SK-N-SH (cell line): Measurements from ENCODE around the gene CD86. TPM values are rescaled to one million over a fixed set of nuclear protein-coding genes. Genes with fewer than 3 reads are reported as not detected.

Experiments
- CTCF ChIA-PET: fragments of 300-600, 350-600 bp; formaldehyde crosslinking; extraction: SDS; loops from one replicate; lab custom pipeline; 2021; lab: Yijun Ruan, JAX
- POLR2A ChIA-PET: fragments of 350-600 bp; sonication (Branson Sonifier 250); formaldehyde crosslinking; extraction: SDS; loops from one replicate; lab custom pipeline; 2020; ENCODE audit warnings: antibody characterized with exemption, inconsistent platforms; lab: Yijun Ruan, JAX
- DNase-seq: peaks from one replicate; pipeline ENCODE4 v3.0.0; 2012
- H2AFZ ChIP-seq: fragments of 200-600 bp; sonication (generic); 2 replicates; pipeline ENCODE4 v1.8.1; 2016; ENCODE audit warnings: antibody characterized with exemption, mild to moderate bottlenecking, low read depth
- H3F3A ChIP-seq: fragments of 200-600 bp; sonication (generic); replicated peaks from 2 replicates; pipeline ENCODE3; 2016; ENCODE audit warnings: antibody characterized with exemption, mild to moderate bottlenecking; ENCODE audit not compliant: insufficient read depth
- H3K27ac ChIP-seq, 2 experiments: fragments of 200-500 bp in 1 of 2; fragments of 200-600 bp in 1 of 2; sonication (Bioruptor generic) in 1 of 2; sonication (generic), shearing (Covaris generic) in 1 of 2; 2 replicates each; pipeline versions ENCODE4 v1.5.1 to v1.6.1; 2014 to 2016; ENCODE audit warnings: low read depth in 2 of 2, inconsistent platforms in 1 of 2, low read length in 1 of 2, mild to moderate bottlenecking in 1 of 2, mixed read lengths in 1 of 2
- H3K27me3 ChIP-seq: fragments of 200-600 bp; sonication (generic), shearing (Covaris generic); 2 replicates; pipeline ENCODE4 v1.6.1; 2016; ENCODE audit warnings: mixed run types; ENCODE audit not compliant: insufficient read depth
- H3K36me3 ChIP-seq, 2 experiments: fragments of 200-500 bp in 1 of 2; fragments of 200-600 bp in 1 of 2; sonication (Bioruptor generic) in 1 of 2; sonication (generic) in 1 of 2; replicated peaks in 1 of 2; 2 replicates each; pipeline versions ENCODE3 to v1.5.1; 2014 to 2016; ENCODE audit warnings: low read length in 1 of 2, mild to moderate bottlenecking in 1 of 2; ENCODE audit not compliant: insufficient read depth in 2 of 2, control insufficient read depth in 1 of 2
- H3K4me1 ChIP-seq, 2 experiments: fragments of 200-500 bp in 1 of 2; fragments of 200-600 bp in 1 of 2; sonication (Bioruptor generic) in 1 of 2; sonication (generic), shearing (Covaris generic) in 1 of 2; 2 replicates each; pipeline versions ENCODE4 v1.5.1 to v1.6.1; 2014 to 2016; ENCODE audit warnings: low read depth in 1 of 2, low read length in 1 of 2, mixed run types in 1 of 2; ENCODE audit not compliant: insufficient read depth in 2 of 2, control insufficient read depth in 1 of 2
- H3K4me2 ChIP-seq: fragments of 200-600 bp; sonication (generic), shearing (Covaris generic); 2 replicates; pipeline ENCODE4 v1.6.1; 2017; ENCODE audit warnings: mixed run types
- H3K4me3 ChIP-seq, 2 experiments: fragments of 200-500 bp in 1 of 2; fragments of 200-600 bp in 1 of 2; sonication (Bioruptor generic) in 1 of 2; sonication (generic), shearing (Covaris generic) in 1 of 2; 2 replicates each; pipeline versions ENCODE4 v1.5.1 to v1.8.1; 2014 to 2016; ENCODE audit warnings: low read depth in 2 of 2, inconsistent platforms in 1 of 2, low read length in 1 of 2, mild to moderate bottlenecking in 1 of 2, mixed read lengths in 1 of 2, moderate library complexity in 1 of 2
- H3K79me2 ChIP-seq: fragments of 200-600 bp; sonication (generic); 2 replicates; pipeline ENCODE4 v1.8.1; 2017; ENCODE audit warnings: mild to moderate bottlenecking; ENCODE audit not compliant: insufficient read depth
- H3K9ac ChIP-seq: fragments of 200-600 bp; sonication (generic); 2 replicates; pipeline ENCODE4 v1.6.1; 2017; ENCODE audit warnings: mixed run types
- H3K9me2 ChIP-seq: fragments of 200-600 bp; sonication (generic); 2 replicates; pipeline ENCODE4 v1.6.1; 2017; ENCODE audit warnings: mixed run types
- H3K9me3 ChIP-seq: fragments of 200-600 bp; sonication (generic); 2 replicates; pipeline ENCODE4 v1.6.1; 2017; ENCODE audit warnings: mixed run types, mild to moderate bottlenecking, moderate library complexity
- H4K20me1 ChIP-seq: fragments of 200-600 bp; sonication (generic); 2 replicates; pipeline ENCODE4 v1.6.1; 2017; ENCODE audit warnings: mild to moderate bottlenecking, mixed run types; ENCODE audit not compliant: insufficient read depth
- EZH2phosphoT487 ChIP-seq: fragments of 200-600 bp; sonication (generic); IDR thresholded peaks from 2 replicates; pipeline ENCODE4 v1.6.1; 2017; ENCODE audit warnings: low read depth, mixed run types, mild to moderate bottlenecking, antibody characterized with exemption, moderate library complexity, borderline replicate concordance
- FOXJ3 ChIP-seq: sonication (generic); formaldehyde crosslinking; IDR thresholded peaks from 2 replicates; pipeline ENCODE4 v1.5.1; 2020; ENCODE audit warnings: mild to moderate bottlenecking, missing genetic modification reagents
- GATA2 ChIP-seq: sonication (generic); formaldehyde crosslinking; IDR thresholded peaks from 2 replicates; pipeline ENCODE4 v1.5.0; 2020; ENCODE audit warnings: mild to moderate bottlenecking, missing genetic modification reagents
- MEF2A ChIP-seq: IDR thresholded peaks from 2 replicates; pipeline ENCODE4 v1.4.0; 2012; ENCODE audit warnings: low read depth, borderline replicate concordance
- MXI1 ChIP-seq: IDR thresholded peaks from 2 replicates; pipeline ENCODE4 v1.6.1; 2012; ENCODE audit warnings: mild to moderate bottlenecking, low read depth, low read length, improper control_type of control experiment
- NFIC ChIP-seq: IDR thresholded peaks from 2 replicates; pipeline ENCODE4 v1.4.0; 2012; ENCODE audit warnings: borderline replicate concordance
- NRF1 ChIP-seq: IDR thresholded peaks from 2 replicates; pipeline ENCODE4 v1.6.1; 2012; ENCODE audit warnings: low read depth, mild to moderate bottlenecking, low read length
- RAD21 ChIP-seq: IDR thresholded peaks from 2 replicates; pipeline ENCODE4 v1.6.1; 2012; ENCODE audit warnings: mild to moderate bottlenecking, low read length
- SIN3A ChIP-seq: IDR thresholded peaks from 2 replicates; pipeline ENCODE4 v1.6.1; 2012; ENCODE audit warnings: low read depth, mild to moderate bottlenecking, low read length, moderate library complexity, borderline replicate concordance
- TAF1 ChIP-seq: IDR thresholded peaks from 2 replicates; pipeline ENCODE4 v1.6.1; 2012; ENCODE audit warnings: low read depth, mild to moderate bottlenecking, low read length, moderate library complexity, borderline replicate concordance
- YY1 ChIP-seq: IDR thresholded peaks from 2 replicates; pipeline ENCODE4 v1.4.0; 2012; ENCODE audit warnings: low read depth, mild to moderate bottlenecking
- WGBS: methylation state at CpG from one replicate; pipeline ENCODE4 v1.1.6; 2017; ENCODE audit warnings: low lambda C conversion rate; 5-methylcytosine and 5-hydroxymethylcytosine counted together
- polyA plus RNA-seq, 3 experiments: library from polyadenylated mRNA; depleted of rRNA; stranded (reverse); fragments of >200 nt; gene quantifications; 2 replicates each; pipeline ENCODE4 v1.2.3, GENCODE V29; 2012
- TF ChIP-seq, protein P1 (sequence below): IDR thresholded peaks from 2 replicates; pipeline ENCODE4 v1.4.0; 2012; ENCODE audit warnings: low read depth
- TF ChIP-seq, protein P2 (sequence below): IDR thresholded peaks from 2 replicates; pipeline ENCODE4; 2012
- TF ChIP-seq, protein P3 (sequence below): IDR thresholded peaks from 2 replicates; pipeline ENCODE4 v1.4.0; 2012; ENCODE audit warnings: low read depth, borderline replicate concordance
- TF ChIP-seq, protein P4 (sequence below): fragments of 150-350 bp; IDR thresholded peaks from 2 replicates; pipeline ENCODE4 v1.6.1; 2016; ENCODE audit warnings: mild to moderate bottlenecking, low read depth, low read length
- TF ChIP-seq, protein P5 (sequence below): fragments of 200-600 bp; sonication (generic); IDR thresholded peaks from 2 replicates; pipeline ENCODE4 v1.6.1; 2017; ENCODE audit warnings: antibody characterized with exemption, mild to moderate bottlenecking, moderate library complexity

Gene CD86
- polyA plus RNA-seq, 1 of the 3 experiments (the other 2 are of a cell fraction) = not detected

DNA sequence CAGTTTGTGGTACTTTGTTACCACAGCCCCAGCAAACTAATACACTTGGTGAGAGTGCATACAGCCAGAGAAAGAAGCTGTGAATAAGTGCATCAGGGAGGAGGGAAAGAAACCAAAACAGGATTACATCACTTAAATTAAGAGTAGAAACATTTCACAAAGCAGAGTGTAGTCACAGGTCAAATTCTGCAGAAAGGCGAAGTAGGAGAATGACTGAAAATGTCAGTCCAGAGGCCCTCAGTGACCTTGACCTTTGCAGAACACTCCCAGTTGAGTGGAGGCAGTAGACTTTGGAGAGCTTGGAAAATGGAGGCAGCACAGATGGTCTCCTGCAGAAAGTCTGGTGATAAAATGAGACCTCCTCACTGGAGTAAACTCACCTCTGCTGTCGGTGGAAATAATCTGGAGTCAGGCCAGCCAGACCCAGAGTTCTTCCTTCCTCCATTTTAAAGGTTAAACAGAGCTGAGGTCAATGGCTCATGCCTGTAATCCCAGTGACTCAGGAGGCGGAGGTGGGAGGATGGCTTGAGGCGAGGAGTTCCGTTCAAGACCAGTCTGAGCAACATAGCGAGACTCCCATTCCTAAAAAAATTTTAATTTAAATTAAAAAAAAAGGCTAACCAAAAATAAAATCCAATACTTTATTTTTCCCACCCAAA, 5.0 kb downstream of the CD86 start:
- TF ChIP-seq TAF1 (no peak), MXI1 (no peak), NFIC (no peak), YY1 (no peak), SIN3A (no peak), MEF2A (no peak), EZH2phosphoT487 (no peak), GATA2 (CRISPR knock-in tag) (no peak), RAD21 (no peak), FOXJ3 (no peak), NRF1 (no peak)
- TF ChIP-seq, protein P1, sequence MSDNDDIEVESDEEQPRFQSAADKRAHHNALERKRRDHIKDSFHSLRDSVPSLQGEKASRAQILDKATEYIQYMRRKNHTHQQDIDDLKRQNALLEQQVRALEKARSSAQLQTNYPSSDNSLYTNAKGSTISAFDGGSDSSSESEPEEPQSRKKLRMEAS = no peak
- TF ChIP-seq, protein P2, sequence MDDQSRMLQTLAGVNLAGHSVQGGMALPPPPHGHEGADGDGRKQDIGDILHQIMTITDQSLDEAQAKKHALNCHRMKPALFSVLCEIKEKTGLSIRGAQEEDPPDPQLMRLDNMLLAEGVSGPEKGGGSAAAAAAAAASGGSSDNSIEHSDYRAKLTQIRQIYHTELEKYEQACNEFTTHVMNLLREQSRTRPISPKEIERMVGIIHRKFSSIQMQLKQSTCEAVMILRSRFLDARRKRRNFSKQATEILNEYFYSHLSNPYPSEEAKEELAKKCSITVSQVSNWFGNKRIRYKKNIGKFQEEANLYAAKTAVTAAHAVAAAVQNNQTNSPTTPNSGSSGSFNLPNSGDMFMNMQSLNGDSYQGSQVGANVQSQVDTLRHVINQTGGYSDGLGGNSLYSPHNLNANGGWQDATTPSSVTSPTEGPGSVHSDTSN = no peak
- TF ChIP-seq, protein P3, sequence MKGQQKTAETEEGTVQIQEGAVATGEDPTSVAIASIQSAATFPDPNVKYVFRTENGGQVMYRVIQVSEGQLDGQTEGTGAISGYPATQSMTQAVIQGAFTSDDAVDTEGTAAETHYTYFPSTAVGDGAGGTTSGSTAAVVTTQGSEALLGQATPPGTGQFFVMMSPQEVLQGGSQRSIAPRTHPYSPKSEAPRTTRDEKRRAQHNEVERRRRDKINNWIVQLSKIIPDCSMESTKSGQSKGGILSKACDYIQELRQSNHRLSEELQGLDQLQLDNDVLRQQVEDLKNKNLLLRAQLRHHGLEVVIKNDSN = no peak
- TF ChIP-seq, protein P4, sequence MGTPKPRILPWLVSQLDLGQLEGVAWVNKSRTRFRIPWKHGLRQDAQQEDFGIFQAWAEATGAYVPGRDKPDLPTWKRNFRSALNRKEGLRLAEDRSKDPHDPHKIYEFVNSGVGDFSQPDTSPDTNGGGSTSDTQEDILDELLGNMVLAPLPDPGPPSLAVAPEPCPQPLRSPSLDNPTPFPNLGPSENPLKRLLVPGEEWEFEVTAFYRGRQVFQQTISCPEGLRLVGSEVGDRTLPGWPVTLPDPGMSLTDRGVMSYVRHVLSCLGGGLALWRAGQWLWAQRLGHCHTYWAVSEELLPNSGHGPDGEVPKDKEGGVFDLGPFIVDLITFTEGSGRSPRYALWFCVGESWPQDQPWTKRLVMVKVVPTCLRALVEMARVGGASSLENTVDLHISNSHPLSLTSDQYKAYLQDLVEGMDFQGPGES = no peak
- TF ChIP-seq, protein P5, sequence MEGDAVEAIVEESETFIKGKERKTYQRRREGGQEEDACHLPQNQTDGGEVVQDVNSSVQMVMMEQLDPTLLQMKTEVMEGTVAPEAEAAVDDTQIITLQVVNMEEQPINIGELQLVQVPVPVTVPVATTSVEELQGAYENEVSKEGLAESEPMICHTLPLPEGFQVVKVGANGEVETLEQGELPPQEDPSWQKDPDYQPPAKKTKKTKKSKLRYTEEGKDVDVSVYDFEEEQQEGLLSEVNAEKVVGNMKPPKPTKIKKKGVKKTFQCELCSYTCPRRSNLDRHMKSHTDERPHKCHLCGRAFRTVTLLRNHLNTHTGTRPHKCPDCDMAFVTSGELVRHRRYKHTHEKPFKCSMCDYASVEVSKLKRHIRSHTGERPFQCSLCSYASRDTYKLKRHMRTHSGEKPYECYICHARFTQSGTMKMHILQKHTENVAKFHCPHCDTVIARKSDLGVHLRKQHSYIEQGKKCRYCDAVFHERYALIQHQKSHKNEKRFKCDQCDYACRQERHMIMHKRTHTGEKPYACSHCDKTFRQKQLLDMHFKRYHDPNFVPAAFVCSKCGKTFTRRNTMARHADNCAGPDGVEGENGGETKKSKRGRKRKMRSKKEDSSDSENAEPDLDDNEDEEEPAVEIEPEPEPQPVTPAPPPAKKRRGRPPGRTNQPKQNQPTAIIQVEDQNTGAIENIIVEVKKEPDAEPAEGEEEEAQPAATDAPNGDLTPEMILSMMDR = no peak
- 23% methylated on average over 6 of the region's 6 CpGs for WGBS

More for the DNA sequence above, 5.0 kb downstream of the CD86 start:
- Histone ChIP-seq H3K27me3 (no peaks in the 10 kb centered on the region; the same call in 1 of the 2 replicates), H3K4me2 (no peak overlapping the region), H3K27ac (no peak overlapping the region), H3K4me1 (no peaks in the 10 kb centered on the region), H3K9ac (no peak overlapping the region), H3K36me3 (no peaks in the 10 kb centered on the region), H4K20me1 (no peaks in the 10 kb centered on the region), H3K9me2 (no peaks in the 10 kb centered on the region), H3K79me2 (no peaks in the 10 kb centered on the region), H3F3A (no peaks in the 10 kb centered on the region), H2AFZ (no peak overlapping the region), H3K9me3 (no peaks in the 10 kb centered on the region), H3K4me3 (no peak overlapping the region)
- ChIA-PET CTCF (no interaction called here), POLR2A (no interaction called here)
- DNase-seq = no peak
